CD4-positive, alpha-beta T cell treated with Interleukin-1 beta for 1 hour (primary cell): ENCODE data around the gene FSTL4.

Experiments used
- DNase-seq, 2 donors: peaks; one replicate each; pipeline ENCODE4 v3.0.0-alpha.2; 2020 to 2022

FSTL4 gene

DNA sequence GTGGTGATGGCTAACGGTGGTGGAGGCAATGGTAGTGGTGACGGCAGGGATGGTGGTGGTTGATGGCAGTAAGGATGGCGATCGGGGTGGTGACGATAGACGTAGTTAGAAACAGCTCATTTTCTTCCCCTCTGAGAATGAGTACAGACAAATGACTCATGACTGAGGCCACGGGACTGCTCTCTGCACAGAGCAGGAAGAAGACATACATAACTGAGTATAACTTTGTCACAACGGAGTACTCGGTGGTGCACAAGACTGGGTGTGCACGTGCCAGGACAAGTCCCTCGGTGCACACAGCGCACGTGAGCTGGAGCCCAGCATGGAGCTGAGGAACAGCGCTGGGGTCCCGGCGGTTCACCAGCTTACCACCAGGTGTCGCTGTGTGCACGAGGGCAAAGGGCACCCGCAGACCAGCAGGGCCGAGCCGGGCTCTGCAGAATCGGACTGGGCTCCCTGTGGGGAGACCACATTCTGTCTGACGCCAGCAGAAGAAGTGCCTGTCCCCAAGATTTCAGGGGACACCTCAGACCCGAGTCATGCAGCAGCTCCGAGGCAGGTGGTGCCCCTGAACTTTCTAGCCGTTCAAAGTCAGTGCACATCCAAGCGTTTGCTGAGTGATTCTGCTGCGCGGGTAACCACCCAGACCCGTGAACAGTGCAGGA is 188.6 kb downstream of the FSTL4 start:
- DNase-seq = peak; percentile 52 to 60

DNA sequence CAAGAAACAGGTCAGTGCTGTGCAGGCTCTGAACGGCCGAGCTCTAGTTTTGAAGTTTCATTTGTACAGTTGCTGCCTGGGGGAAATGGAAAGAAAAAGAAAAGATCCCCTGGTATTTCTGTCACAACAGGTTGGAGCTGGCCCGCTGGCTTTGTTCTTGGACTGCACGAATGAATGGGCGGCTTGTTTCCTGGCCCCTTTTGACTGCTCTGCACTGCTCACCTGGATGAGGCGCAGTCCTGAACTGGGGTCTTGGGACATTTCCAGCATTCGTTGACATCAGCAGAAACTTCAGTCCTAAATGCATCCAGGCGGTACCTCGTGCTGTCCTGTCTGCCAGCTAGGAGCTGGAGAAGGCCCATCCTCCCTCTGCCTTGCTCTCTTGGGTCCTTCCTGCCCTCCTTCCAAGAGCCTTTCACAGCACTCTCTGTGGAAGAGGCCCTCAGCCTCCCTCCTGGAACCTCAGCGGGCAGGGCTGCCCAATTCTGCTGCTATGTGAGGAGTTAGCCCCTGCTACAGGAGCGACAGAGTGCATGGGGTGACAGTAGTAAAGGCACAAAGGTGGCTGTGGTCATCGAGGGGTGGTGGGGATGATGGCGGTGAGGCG is 189.2 kb downstream of the FSTL4 start:
- DNase-seq = no peak

DNA sequence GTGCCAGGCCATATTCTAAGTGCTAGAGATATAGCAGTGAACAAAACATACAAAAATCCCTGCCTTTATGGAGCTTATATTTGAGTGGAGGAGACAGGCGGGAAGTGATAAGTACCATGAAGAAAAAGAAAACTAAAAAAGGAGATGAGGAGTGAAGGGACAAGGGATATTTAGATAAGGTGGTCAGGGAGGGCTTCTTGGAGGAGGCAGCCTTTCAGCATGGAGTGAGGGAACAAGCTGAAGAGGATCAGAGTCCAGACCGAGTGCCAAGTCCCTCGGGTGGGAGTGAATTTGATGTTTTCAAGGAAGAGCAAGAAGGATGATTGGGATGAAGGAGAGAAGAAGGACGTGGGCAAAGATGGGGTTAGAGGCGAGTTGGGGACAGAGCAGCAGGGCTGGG is 190.5 kb downstream of the FSTL4 start:
- DNase-seq = no peak

DNA sequence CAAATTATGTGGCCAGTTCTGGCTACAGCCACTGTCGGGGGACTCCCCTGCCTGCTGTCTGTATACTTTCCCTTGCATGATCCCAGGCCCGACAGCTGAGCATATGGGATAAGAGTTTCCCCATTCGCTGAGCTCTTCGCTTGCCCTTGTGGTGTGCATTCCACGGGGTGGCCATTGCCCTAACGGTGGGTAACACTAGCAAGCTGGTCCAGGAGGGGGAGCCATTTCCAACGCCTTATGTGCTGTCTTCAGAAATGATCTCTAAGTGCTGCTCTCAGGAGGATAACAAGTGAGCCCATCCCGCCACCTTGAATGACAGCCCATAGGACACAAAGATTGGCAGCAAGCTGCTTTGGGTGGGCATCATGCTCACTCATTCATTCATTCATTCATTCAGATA is 190.9 kb downstream of the FSTL4 start:
- no peak for DNase-seq

DNA sequence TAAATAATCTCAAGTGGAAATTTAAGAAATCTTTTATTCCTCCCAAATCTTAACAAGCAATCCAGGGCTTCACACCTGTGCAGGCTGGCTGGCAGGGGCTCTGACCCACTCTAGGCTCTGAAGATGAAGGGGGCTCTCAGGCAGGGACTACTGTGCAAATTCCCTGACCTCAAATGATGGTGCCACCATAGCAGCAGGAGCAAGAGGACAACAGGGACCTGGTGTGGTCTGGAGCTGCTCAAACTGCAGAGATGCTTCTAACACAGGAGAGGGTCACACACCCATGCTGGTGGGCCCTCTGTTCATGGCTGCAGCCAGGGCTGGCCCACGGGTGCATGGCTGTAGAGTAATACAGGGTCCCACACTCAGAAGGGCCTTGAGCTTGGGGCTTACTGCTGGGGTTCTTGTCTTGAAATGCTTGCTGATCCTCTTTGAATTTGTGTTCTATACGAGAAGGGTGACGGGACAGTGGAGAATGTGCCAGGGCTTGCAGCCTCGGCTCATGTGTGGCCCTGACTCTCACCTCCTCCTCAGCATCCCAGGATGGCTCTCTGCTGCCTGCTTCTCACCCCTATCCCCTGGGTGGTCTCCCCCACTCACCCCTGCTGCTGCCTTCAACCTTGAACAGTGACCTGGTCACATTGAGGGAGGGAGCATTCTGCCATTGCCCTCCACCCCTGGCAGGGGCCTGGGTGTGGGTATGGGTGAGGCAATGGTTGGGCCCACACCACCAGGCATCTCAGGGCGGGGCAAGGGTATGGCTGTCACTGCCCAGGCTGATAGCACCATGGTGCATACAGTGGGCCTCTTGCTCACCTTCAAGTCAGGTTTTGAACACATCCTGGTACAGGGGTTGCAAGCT is 191.7 kb downstream of the FSTL4 start:
- no peak for DNase-seq

DNA sequence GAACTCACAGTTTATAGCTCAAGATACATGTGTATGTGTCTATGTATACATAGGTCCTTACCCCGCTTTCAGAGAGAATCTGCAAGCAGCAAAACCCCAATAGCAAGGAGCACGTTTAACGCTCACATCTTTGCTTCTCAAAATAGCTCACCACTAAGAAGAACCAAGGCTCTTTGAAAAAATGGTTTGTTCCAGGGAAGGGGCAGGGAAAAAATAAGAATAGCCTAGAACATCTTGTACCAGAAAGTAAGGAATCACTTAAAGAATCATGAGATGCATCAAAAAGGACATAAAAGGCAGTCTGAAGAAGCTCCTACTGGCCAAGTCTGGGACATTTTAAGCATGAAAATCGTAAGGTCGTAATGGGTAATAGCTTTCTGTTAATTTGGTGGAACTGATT is 196.4 kb downstream of the FSTL4 start:
- DNase-seq = no peak

DNA sequence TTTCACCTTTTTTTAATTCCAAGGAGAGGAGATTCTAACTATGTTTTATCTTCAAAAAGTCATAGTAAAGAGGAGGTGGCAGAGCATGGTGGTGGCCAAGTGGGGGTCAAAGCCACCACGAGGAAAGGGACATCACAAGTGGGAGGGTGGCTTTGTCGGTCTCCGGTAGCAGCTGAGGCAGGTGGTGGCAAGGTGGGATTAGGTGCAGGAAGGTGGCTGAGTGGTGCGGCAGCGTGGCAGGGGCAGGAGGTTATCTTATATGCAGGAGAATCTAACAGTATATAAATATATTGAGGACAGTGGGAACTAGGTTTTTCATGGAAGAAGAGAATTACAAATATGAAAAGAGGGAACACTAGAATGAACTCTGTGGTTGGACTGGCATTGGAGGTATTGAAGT is 196.8 kb downstream of the FSTL4 start:
- no peak for DNase-seq

DNA sequence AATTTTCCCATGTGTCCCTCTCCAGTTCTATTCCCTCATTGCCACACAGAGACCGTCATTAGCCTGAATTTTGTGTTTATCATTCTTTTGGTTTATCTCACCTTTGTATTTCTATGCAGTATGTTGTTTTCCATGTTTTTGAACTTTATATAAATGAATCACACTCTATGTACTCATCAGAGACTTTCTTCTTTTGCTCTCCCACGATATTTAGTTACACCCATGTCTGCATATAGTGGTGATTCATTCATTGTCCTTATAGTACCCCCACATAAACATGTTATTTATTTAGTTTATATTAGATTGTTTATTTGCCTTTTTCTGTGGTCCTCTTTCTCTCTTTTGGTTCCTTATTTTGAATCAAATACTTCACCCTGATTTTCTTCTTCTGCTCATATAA is 199.7 kb downstream of the FSTL4 start:
- no peak for DNase-seq

DNA sequence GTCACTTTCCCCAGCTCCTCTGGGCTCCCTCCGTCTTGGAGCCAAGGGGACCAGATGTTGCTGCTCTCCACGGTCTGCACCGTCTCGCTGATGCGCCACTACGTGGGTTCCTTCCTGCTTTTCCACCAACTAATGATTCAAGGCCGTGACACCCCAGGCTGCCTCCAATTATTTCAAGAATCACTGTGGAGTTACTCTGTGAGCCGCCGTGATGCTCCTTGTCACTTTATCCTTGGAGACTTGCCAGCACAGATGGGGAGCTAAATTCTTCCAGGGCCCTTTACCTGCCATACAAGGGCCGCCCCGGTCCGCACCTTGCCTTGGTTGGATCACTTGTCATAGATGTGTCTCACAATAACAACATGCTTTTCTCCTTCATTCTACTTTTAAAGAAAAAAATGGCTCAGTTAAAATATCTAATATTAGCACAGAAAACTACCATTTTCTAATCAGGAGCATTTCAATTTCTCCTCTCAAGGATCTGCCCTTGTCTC is 202.0 kb downstream of the FSTL4 start:
- DNase-seq = no peak

DNA sequence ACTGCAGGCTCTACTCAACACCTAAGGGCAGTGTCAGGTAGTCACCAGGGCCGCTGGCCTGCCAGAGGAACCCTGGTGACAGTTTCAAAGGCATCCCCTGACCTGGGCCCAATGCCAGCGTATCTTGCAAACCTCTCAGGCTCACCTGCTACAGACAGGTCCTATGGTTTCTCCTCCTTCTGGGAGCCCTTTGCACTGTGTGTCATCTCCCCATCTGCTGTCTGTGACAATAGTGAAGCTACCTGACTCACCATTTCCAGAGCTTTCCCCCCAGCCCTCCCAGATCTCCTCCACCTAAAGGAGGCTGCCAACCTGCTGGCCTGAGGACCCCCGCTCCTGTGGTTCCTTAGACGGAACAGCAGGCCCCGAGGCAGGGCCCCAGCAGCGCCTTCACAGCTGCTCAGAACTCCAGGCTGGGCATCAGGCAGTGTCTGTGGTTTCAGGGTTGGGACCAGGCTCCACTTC is 203.1 kb downstream of the FSTL4 start:
- DNase-seq = no peak

DNA sequence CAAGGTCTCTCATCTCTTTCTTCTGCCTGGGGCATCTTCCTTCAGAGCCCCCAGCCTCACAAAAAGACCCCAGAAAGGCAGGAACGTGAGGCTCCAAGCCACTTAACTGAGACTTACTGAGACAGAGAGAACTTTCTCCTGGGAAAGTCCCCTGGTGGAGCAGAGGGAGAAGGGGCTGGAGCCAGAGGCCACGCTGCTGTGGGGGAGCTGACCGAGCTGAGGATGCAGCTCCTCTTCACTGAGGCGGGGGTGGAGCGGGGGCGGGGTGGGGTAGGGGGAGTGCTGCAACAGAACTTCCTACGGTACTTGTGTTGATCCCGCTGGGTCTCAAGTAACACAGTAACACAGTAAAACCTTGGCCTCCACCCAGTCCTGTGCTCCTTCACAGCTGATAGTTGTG is 204.0 kb downstream of the FSTL4 start:
- DNase-seq = no peak

DNA sequence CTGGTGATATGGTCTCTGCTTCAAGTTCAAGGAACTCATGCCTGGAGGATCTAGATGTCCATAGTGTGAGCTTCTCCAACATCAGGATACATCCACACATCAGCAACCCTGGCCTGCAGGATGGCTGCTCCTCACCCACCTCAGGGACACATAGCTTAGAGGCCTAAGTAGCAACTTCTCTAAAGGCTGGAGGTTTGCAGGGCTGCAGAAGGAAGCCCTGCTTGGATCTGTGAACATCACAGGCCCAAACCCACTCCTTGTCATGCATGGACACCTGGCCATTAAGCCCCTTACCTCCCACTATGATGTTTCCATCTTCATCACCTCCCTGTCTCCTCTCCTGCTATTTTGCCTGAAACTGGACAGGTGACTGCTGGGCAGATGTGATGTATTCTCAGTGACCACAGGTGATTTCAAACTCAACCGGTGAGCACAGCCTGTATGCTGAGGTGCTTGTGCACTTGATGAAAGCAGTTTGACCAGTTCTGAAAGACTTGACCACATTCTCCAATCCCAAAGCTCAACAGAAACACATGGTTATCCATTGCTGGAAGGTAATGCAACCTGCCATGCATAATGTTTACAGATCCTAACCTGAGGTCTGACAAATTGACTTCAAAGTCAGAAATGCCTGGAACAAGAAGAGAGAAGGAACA is 205.2 kb downstream of the FSTL4 start:
- no peak for DNase-seq

DNA sequence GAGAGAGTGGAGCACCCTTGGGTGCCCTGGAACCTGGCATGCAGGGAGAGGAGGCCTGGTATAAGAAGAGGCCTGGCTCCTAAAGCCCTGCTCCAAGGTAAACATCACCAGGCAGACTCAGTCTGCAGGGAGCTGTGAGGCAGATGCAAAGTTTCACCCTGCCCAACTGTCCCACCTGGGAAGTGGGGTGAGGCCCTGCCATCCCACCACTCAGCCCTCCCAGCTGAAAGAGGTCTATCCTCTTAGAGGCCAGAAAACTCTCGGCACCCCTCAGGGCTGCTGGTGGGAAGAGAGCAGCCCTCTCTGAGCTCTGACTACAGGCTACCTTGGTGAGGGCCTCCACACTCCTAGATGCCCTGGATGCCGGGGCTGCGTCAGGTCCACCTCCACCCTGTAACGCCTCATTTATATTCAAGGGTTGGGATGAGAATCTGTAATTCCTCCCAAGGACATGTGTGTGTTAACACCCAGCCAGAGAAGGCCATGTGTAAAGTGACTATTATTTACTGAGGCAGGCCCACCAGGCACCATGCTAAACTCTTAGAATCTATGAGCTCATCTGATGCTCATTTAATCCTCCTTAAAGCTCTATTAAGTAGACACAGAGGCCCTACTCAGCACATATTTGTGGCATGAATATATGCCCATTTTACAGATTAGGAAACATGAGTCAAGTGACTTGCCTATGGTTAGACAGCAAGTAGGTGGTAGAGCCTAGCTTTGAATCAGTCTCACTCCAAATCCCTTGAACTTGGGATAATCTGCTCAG is 205.9 kb downstream of the FSTL4 start:
- no peak for DNase-seq

DNA sequence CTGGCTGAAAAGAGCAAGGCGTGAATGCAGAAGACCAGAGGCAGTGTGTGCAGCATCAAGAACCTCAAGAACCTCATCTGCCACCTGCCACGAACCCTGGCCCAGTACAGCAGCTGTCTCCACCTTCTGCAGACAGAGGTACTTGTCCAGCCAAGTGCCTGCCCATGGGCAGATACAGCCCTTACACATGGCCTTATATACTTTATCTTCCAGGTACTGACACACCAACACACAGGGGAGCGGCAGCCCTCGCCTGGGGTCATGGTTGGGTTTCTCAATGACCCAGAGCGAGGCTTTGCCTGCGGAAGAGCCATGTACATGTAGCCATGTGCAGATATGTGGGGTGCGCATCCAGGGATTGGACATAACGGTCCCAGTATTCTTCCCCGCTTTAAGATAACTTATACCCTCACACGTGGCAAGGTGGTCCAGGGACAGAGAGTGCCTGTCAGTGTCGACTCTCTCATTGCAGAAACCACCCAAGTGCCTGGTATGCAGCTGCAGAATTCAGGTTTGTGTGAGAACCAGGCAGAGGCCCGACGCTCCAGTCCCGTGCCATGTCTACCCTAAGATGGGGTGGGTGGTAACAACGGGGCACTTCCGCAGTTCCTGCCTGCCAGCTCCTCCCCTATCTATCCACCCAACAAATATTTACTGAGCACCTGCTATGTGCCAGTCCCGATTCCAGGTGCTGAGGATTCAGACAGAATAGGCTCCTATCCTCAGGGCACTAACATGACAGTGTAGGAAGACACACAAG is 206.9 kb downstream of the FSTL4 start:
- no peak for DNase-seq

DNA sequence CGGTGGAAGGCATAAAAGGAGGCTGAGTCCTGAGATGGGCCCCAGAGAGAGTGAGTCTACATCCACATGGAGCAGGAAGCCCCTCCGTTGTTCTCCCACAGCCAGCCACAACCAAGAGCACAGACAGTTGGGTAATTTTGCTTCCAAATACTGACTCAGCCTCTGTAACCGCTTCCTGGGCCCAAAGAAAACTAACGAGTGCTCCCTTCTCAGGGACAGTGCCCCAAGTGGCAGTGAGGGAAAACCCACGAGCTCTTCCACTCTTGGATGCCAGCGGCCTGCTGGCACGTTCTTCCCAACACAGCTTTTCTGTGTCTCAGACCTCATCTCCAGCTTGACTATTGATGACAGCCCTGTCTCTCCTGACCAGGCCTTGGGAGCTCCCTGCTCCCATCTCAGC is 207.6 kb downstream of the FSTL4 start:
- no peak for DNase-seq

DNA sequence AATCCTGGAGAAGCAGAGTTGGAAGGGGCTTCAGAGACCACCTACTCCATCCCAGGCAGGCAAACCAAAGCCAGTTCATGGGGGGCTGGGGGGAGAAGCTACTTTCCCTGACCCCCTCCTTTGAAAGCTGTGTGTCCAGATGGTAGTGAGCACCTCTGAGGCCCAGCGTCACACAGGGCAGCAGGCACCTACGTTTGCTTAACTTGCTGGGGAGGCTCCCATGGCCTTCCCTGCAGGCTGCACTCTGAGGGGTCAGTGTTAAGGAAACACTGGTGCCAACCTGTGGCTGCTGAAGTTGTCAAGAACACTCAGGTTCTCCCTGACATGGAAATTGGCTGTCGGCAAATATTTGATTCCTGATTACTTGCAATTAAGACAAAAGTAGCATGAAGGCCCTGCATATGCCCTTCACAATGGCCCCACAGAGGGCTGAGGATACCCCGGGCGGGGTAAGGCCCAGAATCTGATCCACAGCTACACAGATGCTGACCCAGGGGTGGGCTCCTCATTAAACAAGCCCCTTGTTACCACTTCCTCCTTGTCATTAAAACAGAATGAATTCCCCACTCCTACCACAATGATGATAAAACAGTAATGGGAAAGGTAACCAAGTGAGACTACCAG is 208.5 kb downstream of the FSTL4 start:
- DNase-seq = no peak

DNA sequence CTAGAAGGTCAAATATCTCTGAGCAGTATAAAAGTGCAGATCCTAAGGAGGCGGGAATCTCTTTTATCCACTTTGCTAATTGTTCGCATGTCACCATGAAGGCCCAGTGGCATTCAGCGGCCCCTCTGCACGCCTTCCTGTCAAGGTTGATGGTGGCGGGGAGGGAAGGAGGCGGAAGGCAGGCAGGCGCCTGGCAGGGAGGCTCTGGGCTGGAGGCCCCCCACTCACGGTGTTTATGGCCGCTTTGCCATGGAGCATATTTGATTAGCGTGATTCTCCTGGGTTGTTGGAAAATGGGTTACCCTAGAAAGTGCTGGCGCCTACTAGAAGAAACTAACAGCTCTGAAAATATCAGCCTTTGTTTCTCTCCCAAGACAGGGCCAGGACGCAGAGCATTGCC is 209.6 kb downstream of the FSTL4 start:
- DNase-seq = no peak

DNA sequence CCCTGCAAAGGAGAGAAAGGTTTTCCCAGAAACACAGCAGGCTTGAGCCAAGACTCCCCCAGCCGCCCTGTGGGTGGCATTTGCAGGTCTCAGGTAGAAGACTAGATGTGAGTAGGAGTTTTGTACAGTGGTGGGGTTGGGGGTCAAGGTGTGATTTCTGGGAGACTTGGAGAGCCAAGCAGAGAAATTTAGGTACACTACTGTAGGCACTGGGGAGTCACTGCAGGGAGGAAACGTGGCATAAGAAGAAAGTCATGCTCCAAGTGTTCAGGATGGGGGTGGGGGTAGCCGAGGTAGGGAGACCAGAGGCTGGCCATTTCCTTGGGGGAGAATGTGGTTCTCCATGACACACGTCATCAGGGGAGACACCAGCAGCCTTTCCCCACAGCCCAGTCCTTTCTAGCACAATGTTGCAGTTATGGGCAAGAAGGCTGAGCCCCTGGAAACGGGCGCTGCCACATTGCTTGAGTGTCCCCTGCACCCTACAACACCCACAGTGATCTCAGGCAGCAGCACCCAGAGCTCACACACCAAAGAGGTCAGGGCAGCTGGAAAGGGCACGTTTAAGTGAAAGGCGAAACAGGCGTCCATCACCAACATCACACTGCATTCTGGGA is 210.5 kb downstream of the FSTL4 start:
- no peak for DNase-seq

DNA sequence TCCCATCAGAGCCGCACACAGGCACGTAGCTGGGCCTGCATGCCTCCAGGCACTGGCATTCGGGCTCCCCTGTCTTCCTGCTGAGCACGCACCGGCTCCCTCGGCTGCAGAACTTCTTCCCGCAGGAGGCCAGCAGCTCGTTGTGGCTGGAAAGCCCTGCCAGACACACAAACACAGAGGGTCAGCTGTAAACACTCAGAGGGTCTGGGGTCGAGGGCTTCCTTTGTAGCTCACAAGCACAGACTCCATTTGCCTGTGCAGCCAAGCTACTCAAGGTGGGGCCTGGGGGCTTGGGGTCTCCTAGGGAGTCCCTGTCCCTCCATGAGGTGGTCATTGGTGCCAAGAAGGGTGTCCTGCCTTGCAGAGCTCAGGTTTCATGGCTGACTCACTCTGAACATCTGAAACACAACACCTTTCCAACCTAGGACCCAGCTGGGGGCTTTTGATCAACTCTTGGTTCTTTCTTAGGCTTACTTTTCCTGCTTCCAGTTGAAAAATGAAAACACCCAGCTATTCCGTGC is 211.4 kb downstream of the FSTL4 start:
- no peak for DNase-seq

DNA sequence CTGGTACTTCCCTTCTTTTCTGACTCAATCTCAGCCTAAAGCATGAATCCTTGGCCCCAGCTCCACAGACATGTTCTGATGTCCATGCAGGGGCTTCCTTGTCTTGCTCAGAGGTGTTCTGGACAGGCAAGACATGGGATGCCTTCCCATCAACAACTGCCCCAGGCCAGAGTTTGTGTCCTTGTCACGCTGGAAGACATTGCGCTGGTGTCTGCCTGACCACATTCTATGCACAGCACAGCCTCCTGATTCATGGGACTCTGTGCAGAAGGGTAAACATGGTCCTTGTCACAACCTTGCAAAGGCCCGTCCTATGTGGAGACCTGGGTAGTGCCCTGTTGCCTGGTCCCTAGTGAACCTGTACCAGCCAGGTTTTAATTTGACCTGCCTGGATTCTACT is 212.2 kb downstream of the FSTL4 start:
- DNase-seq = no peak
